Measurements from ENCODE around the gene IRAK4. TPM values are rescaled to one million over a fixed set of nuclear protein-coding genes. Genes with fewer than 3 reads are reported as not detected.
A peak's percentile ranks its signal among the peaks of the same experiment; 100 is the strongest.

The IRAK4 gene
- total and polyA plus RNA-seq, 2 donors (not counting 1 experiment from before 2014, with no cell fraction given): 19.7 to 27.6 TPM

DNA sequence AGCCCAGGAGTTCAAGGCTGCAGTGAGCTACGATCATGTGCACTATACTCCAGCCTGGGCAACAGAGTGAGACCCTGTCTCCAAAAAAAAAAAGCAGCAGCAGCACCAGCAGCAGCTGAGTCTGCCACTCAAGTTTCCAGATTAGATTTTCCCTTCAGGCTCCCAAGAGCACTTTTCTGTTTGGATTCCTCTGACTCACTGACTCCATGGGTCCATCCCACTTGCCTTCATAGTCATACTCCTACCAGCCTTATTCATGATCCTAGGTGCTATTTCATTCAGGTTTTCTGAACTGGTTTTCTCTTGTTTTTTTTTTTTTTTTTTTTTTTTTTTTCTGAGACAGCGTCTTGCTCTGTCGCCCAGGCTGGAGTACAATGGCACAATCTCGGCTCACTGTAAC is 54.2 kb downstream of the IRAK4 start:
- Histone ChIP-seq H3K4me3 (replicated peaks in 1 of 4; ENCODE audit: control extremely low read depth in 1 of 4, insufficient read depth in 1 of 4, low read depth in 3 of 4, low read length in 4 of 4) (no peak overlapping the region), H3K27ac (ENCODE audit: insufficient read depth, low read length) (no peak overlapping the region), H4K20me1 (ENCODE audit: control insufficient read depth, extremely low read depth, insufficient read depth, low read length) (no peaks in the 10 kb centered on the region), H3K9ac (ENCODE audit: insufficient read depth, low read length) (no peak overlapping the region), H3K4me1 (ENCODE audit: control insufficient read depth, extremely low read depth, insufficient read depth, low read length) (no peaks in the 10 kb centered on the region), H2AFZ (ENCODE audit: low read length) (no peak overlapping the region), H3K36me3 (ENCODE audit: control insufficient read depth, insufficient read depth, low read length) (no peaks in the 10 kb centered on the region), H3K27me3 (ENCODE audit: control insufficient read depth, insufficient read depth, low read length) (no peaks in the 10 kb centered on the region), H3K4me2 (ENCODE audit: extremely low read depth, insufficient read depth, low read length) (no peak overlapping the region), H3K79me2 (ENCODE audit: control insufficient read depth, insufficient read depth, low read length) (no peaks in the 10 kb centered on the region), H3K9me3 (ENCODE audit: control insufficient read depth, insufficient read depth, low read depth, low read length) (no peaks in the 10 kb centered on the region)
- TF ChIP-seq, protein P1, sequence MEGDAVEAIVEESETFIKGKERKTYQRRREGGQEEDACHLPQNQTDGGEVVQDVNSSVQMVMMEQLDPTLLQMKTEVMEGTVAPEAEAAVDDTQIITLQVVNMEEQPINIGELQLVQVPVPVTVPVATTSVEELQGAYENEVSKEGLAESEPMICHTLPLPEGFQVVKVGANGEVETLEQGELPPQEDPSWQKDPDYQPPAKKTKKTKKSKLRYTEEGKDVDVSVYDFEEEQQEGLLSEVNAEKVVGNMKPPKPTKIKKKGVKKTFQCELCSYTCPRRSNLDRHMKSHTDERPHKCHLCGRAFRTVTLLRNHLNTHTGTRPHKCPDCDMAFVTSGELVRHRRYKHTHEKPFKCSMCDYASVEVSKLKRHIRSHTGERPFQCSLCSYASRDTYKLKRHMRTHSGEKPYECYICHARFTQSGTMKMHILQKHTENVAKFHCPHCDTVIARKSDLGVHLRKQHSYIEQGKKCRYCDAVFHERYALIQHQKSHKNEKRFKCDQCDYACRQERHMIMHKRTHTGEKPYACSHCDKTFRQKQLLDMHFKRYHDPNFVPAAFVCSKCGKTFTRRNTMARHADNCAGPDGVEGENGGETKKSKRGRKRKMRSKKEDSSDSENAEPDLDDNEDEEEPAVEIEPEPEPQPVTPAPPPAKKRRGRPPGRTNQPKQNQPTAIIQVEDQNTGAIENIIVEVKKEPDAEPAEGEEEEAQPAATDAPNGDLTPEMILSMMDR (conservative IDR thresholded peaks at IDR 0.05 in 1 of 2, IDR thresholded peaks at IDR 0.05 in 1 of 2; ENCODE audit: low read depth in 1 of 2, low read length in 2 of 2): no peak
- TF ChIP-seq EZH2 (IDR thresholded peaks at IDR 0.05; ENCODE audit: low read length, missing control alignments): no peak
- DNase-seq (ENCODE audit: low read depth in 2 of 2): peak in 1 of 2 donors; percentile 12

DNA sequence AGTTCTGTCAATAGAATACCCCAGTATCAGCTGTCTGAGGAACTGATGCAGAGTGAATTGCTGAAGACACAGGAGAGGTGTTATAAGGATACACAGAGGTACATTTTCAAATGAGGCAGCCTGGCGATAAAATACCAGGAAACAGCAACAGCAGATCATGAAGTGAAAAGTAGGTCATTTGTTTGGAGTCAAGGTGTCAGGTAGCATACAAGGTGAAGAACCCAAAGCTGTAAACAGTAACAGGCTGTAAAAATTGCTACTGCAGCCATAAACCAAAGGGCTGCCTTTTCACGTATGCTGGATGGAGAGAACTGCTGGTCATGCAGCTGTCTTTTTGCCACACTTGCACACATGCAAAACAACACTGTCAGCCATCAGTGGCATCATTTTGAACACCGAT is 56.7 kb downstream of the IRAK4 start:
- no peaks in the 10 kb centered on the region for H4K20me1 ChIP-seq (ENCODE audit: control insufficient read depth, extremely low read depth, insufficient read depth, low read length)
- H3K9me3 ChIP-seq (ENCODE audit: control insufficient read depth, insufficient read depth, low read depth, low read length): no peaks in the 10 kb centered on the region

DNA sequence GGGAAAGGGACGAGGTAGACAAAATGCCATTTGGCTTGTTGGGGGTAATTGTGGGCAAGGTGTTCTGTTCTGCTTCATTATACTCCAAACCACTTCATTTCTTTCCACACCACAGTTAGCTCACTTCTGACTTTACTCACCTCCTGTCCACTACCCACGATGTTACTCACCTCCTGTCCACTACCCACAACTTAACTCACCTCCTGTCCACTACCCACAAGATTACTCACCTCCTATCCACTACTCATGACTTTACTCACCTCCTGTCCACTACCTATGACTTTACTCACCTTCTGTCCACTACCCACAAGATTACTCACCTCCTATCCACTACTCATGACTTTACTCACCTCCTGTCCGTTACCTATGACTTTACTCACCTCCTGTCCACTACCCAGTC is 57.4 kb downstream of the IRAK4 start:
- TF ChIP-seq, protein P1 (conservative IDR thresholded peaks at IDR 0.05 in 1 of 2, IDR thresholded peaks at IDR 0.05 in 1 of 2; ENCODE audit: low read depth in 1 of 2, low read length in 2 of 2): no peak
- TF ChIP-seq EZH2 (IDR thresholded peaks at IDR 0.05; ENCODE audit: low read length, missing control alignments): no peak
- Histone ChIP-seq H3K4me3 (replicated peaks in 1 of 4; ENCODE audit: control extremely low read depth in 1 of 4, insufficient read depth in 1 of 4, low read depth in 3 of 4, low read length in 4 of 4) (no peak overlapping the region), H3K9me3 (ENCODE audit: control insufficient read depth, insufficient read depth, low read depth, low read length) (no peaks in the 10 kb centered on the region), H3K4me2 (ENCODE audit: extremely low read depth, insufficient read depth, low read length) (no peak overlapping the region), H3K9ac (ENCODE audit: insufficient read depth, low read length) (no peak overlapping the region), H3K36me3 (ENCODE audit: control insufficient read depth, insufficient read depth, low read length) (no peaks in the 10 kb centered on the region), H3K27me3 (ENCODE audit: control insufficient read depth, insufficient read depth, low read length) (no peaks in the 10 kb centered on the region), H2AFZ (ENCODE audit: low read length) (no peak overlapping the region), H4K20me1 (ENCODE audit: control insufficient read depth, extremely low read depth, insufficient read depth, low read length) (no peaks in the 10 kb centered on the region), H3K4me1 (ENCODE audit: control insufficient read depth, extremely low read depth, insufficient read depth, low read length) (no peaks in the 10 kb centered on the region), H3K27ac (ENCODE audit: insufficient read depth, low read length) (no peak overlapping the region), H3K79me2 (ENCODE audit: control insufficient read depth, insufficient read depth, low read length) (no peaks in the 10 kb centered on the region)
- DNase-seq (ENCODE audit: low read depth in 2 of 2): peak in 1 of 2 donors; percentile 25

More for the DNA sequence above, 56.7 kb downstream of the IRAK4 start:
- Histone ChIP-seq H2AFZ (ENCODE audit: low read length) (no peak overlapping the region), H3K27me3 (ENCODE audit: control insufficient read depth, insufficient read depth, low read length) (no peaks in the 10 kb centered on the region), H3K27ac (ENCODE audit: insufficient read depth, low read length) (no peak overlapping the region), H3K4me1 (ENCODE audit: control insufficient read depth, extremely low read depth, insufficient read depth, low read length) (no peaks in the 10 kb centered on the region), H3K9ac (ENCODE audit: insufficient read depth, low read length) (no peak overlapping the region), H3K79me2 (ENCODE audit: control insufficient read depth, insufficient read depth, low read length) (no peaks in the 10 kb centered on the region), H3K36me3 (ENCODE audit: control insufficient read depth, insufficient read depth, low read length) (no peaks in the 10 kb centered on the region), H3K4me2 (ENCODE audit: extremely low read depth, insufficient read depth, low read length) (no peak overlapping the region), H3K4me3 (replicated peaks in 1 of 4; ENCODE audit: control extremely low read depth in 1 of 4, insufficient read depth in 1 of 4, low read depth in 3 of 4, low read length in 4 of 4) (no peak overlapping the region)
- TF ChIP-seq EZH2 (IDR thresholded peaks at IDR 0.05; ENCODE audit: low read length, missing control alignments): no peak
- TF ChIP-seq, protein P1 (conservative IDR thresholded peaks at IDR 0.05 in 1 of 2, IDR thresholded peaks at IDR 0.05 in 1 of 2; ENCODE audit: low read depth in 1 of 2, low read length in 2 of 2): no peak
- DNase-seq (ENCODE audit: low read depth in 2 of 2): no peak

Data from fibroblast of lung (primary cell).